ENCODE results near the gene SELENBP1.
"Not testable (repeated sequence)": the region's sequence is repeated elsewhere in the genome, so short reads cannot be mapped to it uniquely, and the experiment has no call there.

Gene SELENBP1

DNA sequence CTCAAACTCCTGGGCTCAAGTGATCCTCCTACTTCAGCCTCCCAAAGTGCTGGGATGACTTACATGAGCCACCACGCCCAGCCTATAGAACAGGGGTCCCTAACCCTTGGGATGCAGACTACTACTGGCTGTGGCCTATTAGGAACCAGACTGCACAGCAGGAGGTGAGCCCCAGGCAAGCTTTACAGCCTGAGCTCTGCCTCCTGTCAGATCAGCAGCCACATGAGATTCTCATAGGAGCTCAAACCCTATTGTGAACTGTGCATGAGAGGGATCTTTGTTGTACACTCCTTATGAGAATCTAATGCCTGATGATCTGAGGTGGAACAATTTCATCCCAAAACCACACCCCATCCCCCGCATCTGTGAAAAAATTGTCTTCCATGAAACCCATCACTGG is 13.5 kb upstream of the SELENBP1 start:
- no peak for DNase-seq (ENCODE audit: low read depth)
- no peak overlapping the region for H3K4me3 ChIP-seq (ENCODE audit: low read depth, low read length)

DNA sequence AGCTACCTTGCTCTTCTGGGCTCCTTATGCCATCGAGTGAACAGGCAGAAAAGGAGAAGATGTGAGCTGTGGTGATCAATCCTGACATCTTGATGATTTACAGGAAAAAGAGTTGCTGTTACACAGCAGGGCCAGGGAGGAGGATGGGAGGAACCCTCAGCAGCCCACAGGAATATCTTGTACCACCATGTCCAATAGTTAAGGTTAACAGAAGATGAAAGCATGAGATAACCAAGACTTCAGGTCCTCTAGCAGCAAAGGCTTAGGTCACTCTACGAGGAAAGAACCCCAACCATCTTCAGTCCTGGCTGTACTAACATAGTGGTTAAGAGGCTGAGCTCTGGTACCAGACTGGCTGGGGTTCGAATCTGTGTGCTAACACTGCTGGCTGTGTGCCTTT is 12.1 kb upstream of the SELENBP1 start:
- DNase-seq (ENCODE audit: low read depth), result no peak
- no peak overlapping the region for H3K4me3 ChIP-seq (ENCODE audit: low read depth, low read length)

DNA sequence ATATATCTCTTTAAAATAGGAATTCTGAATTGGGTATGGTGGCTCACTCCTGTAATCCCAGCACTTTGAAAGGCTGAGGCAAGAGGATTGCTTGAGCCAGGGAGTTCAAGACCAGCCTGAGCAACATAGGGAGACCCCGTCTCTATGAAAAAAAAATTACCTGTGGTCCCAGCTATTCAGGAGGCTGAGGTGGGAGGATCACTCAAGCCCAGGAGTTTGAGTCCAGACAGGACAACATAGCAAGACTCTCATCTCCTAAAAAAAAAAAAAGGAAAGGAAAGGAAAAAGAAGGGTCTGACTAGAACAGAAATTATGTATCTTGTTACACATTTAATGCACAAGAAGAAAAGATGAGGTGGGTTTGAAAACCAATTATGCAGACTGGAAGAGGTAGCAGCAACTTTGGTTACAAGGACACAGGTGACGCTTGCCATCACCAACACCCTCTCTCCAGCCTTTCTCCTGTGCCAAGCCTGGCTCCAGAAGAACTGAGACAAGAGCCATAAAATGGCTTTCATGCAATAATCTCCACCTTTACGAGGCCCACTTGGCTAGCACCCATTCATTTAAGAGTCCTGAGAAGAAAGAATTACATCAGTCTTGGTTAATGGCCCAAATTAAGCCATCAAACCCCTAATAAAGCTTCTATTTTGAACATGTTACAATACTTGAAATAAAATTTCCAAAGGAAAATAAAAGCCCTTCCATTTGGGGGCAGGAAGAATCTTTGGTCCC is 4.8 kb upstream of the SELENBP1 start:
- no peak for DNase-seq (ENCODE audit: low read depth)
- no peak overlapping the region for H3K4me3 ChIP-seq (ENCODE audit: low read depth, low read length)

GRCh38 chr1:151373196-151373595 is 691 bp upstream of the SELENBP1 start:
- H3K4me3 ChIP-seq (ENCODE audit: low read depth, low read length), result no peak overlapping the region
- no peak for DNase-seq (ENCODE audit: low read depth)

- H3K4me3 ChIP-seq (ENCODE audit: low read depth, low read length), result peak overlapping the region; percentile 39
- no peak for DNase-seq (ENCODE audit: low read depth)
These were observed 991 bp downstream of the SELENBP1 start for GRCh38 chr1:151371370-151372057.

- no peak for DNase-seq (ENCODE audit: low read depth)
- no peak overlapping the region for H3K4me3 ChIP-seq (ENCODE audit: low read depth, low read length)
These were observed 2.1 kb downstream of the SELENBP1 start for GRCh38 chr1:151370211-151370911.

GRCh38 chr1:151369621-151370048 is 2.9 kb downstream of the SELENBP1 start:
- DNase-seq (ENCODE audit: low read depth), result no peak
- no peak overlapping the region for H3K4me3 ChIP-seq (ENCODE audit: low read depth, low read length)

- H3K4me3 ChIP-seq (ENCODE audit: low read depth, low read length), result no peak overlapping the region
- DNase-seq (ENCODE audit: low read depth), result no peak
These were observed 3.2 kb downstream of the SELENBP1 start for GRCh38 chr1:151369302-151369610.

GRCh38 chr1:151368393-151369301 is 3.9 kb downstream of the SELENBP1 start:
- no peak for DNase-seq (ENCODE audit: low read depth)
- H3K4me3 ChIP-seq (ENCODE audit: low read depth, low read length), result no peak overlapping the region

GRCh38 chr1:151367658-151368392 is 4.7 kb downstream of the SELENBP1 start:
- no peak for DNase-seq (ENCODE audit: low read depth)
- no peak overlapping the region for H3K4me3 ChIP-seq (ENCODE audit: low read depth, low read length)

- no peak for DNase-seq (ENCODE audit: low read depth)
- no peak overlapping the region for H3K4me3 ChIP-seq (ENCODE audit: low read depth, low read length)
These were observed 7.5 kb downstream of the SELENBP1 start for GRCh38 chr1:151364996-151365395.

DNA sequence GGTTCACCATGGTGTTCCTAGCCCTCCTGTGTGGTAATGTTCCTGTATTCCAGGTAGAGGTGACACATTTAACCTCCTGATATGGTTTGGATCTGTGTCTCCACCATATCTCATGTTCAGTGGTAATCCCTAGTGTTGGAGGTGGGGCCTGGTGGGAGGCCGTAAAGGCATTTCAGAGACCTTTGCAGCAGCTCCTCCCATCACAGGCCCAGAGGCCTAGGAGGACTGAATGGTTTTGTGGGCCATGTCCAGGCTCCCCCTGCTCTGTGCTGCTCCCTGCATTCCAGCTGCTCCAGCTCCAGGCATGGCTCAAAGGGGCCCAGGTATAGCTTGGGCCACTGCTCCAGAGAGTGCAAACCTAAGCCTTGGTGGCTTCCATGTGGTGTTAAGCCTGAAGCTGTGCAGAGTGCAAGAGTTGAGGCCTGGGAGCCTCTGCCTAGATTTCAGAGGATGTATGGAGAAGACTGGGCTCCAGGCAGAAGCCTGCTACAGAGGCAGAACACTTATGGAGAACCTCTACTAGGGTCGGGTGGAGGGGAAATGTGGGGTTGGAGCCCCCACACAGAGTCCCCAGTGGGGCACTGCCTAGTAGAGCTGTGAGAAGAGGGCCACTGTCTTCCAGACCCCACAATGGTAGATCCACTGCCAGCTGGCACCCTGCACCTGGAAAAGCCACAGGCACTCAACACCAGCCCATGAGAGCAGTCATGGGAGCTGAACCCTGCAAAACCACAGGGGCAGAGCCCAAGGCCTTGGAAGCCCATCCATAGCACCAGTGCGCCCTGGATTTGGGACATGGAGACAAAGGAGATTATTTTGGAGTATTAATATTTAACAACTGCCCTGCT is 10.0 kb downstream of the SELENBP1 start:
- no peak overlapping the region for H3K4me3 ChIP-seq (ENCODE audit: low read depth, low read length)
- DNase-seq (ENCODE audit: low read depth), result no peak

GRCh38 chr1:151361883-151362282 is 10.6 kb downstream of the SELENBP1 start:
- no peak overlapping the region for H3K4me3 ChIP-seq (ENCODE audit: low read depth, low read length)
- no peak for DNase-seq (ENCODE audit: low read depth)

DNA sequence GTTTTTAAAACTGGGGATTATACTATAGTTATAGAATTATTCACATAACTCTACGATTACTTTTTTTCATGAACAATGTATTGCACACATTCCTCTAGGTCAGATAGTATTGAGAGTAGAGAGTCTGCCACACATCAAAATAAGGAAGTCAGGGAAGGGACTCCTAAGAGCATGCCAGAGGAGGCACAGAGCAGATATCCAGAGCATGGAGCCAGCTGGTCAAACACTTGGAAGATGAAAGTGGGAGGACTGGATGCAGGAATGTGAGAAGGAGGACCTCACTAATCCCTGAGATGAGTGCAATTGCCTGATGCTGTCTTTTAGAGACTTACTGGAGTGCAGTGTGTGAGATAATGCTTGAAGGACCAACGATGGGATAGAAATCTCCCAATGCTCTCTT is 15.8 kb downstream of the SELENBP1 start:
- H3K4me3 ChIP-seq (ENCODE audit: low read depth, low read length), result no peak overlapping the region
- DNase-seq (ENCODE audit: low read depth), result no peak

- DNase-seq (ENCODE audit: low read depth), result no peak
- no peak overlapping the region for H3K4me3 ChIP-seq (ENCODE audit: low read depth, low read length)
These were observed 20.3 kb downstream of the SELENBP1 start for GRCh38 chr1:151352021-151352718.

DNA sequence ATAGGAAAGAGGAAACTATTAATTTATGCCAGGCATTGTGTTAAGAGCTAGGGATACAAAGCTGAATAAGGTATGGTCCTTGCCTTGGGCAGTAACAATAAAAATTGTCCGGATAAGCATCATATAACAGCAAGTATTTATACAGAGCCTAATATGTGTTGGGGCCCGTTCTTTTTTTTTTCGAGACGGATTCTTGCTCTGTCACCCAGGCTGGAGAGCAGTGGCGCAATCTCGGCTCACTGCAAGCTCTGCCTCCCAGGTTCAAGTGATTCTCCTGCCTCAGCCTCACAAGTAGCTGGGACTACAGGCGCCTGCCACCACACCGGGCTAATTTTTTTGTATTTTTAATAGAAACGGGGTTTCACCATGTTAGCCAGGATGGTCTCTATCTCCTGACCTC is 22.2 kb downstream of the SELENBP1 start:
- DNase-seq (ENCODE audit: low read depth); H3K4me3 ChIP-seq (ENCODE audit: low read depth, low read length): not testable (repeated sequence)

DNA sequence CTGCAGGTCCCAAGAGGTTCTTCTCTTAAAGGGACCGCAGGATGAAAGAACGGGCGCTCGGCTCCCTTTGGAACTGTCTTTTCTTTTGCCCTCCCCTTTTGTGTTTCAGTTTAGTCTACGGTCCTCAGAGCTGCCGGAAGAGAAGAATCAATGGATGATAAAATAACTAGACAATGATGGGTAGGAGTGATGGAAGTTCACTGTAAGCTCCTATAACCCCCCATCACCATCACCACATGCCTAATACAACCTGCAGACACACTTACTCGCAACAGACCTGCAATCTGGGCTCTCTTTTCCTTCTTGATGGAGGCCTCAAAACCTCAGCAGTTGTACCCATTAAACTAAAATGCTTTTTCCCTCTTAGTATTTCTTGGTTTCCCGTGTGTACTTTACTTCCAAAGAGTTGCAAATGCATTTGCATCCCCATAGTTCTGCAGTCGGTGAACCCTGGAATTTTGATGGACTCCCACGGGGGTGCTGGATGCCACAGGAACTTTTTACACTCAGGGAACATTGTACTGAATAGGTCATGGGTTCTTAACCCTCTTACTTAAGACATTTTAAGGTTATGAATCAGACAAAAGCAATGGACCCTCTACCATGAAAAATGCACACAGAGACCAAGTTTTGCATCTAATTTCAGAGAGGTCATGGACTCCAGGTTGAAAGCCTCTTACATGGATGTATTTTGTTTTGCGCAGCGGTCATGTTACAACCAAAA is 24.8 kb downstream of the SELENBP1 start:
- no peak for DNase-seq (ENCODE audit: low read depth)

More for the DNA sequence above, 24.8 kb downstream of the SELENBP1 start:
- H3K4me3 ChIP-seq (ENCODE audit: low read depth, low read length), result peak overlapping the region; percentile 74

Measured in skeletal muscle cell (primary cell).